K562 (cell line): Measurements from ENCODE around the gene RSPH9. TPM values are rescaled to one million over a fixed set of nuclear protein-coding genes. Genes with fewer than 3 reads are reported as not detected.

Experiments
- DACH1 ChIP-seq: fragments of 450-650 bp; IDR thresholded peaks from 2 replicates; pipeline ENCODE4 v1.6.1; 2018; ENCODE audit not compliant: partially characterized antibody
- DNMT1 ChIP-seq: fragments of 450-650 bp; IDR thresholded peaks from 2 replicates; pipeline ENCODE4 v1.6.1; 2016; ENCODE audit warnings: antibody characterized with exemption, mild to moderate bottlenecking
- KDM2B ChIP-seq: fragments of 250-450 bp; sonication (Bioruptor Pico); IDR thresholded peaks from 2 replicates; pipeline ENCODE4 v1.8.0; 2021; ENCODE audit warnings: mild to moderate bottlenecking, moderate library complexity
- MCM3 ChIP-seq: fragments of 450-650 bp; IDR thresholded peaks from 2 replicates; pipeline ENCODE4 v1.6.1; 2016
- RFX5 ChIP-seq: IDR thresholded peaks from 2 replicates; pipeline ENCODE4 v1.6.1; 2011; ENCODE audit warnings: low read depth, mild to moderate bottlenecking, improper control_type of control experiment, low read length
- SMARCA5 ChIP-seq: fragments of 450-650 bp; IDR thresholded peaks from 2 replicates; pipeline ENCODE4 v1.6.1; 2016
- polyA plus RNA-seq, 8 experiments: library from polyadenylated mRNA; depleted of rRNA in 4 of 8; stranded (reverse) in 5 of 8; unstranded in 3 of 8; fragments of >200 nt; fragmentation: Nextera tagmentation in 2 of 8; fragmentation: Illumina TruSeq in 1 of 8; extraction: Ambion mirVana in 2 of 8; extraction: Trizol in 1 of 8; gene quantifications; 2 replicates each; pipeline versions ENCODE4 v1.2.1 to v1.2.3, GENCODE V29; 2011 to 2014; ENCODE audit warnings: inconsistent platforms in 1 of 8, missing spikeins in 1 of 8
- total RNA-seq, 7 experiments: library from RNA; depleted of rRNA in 6 of 7; stranded (reverse); fragments of >200 nt in 6 of 7; fragmentation: Illumina TruSeq in 2 of 7; extraction: Trizol in 2 of 7; gene quantifications; 2 replicates each; pipeline versions ENCODE4 v1.2.1 to v1.2.3, GENCODE V29; 2011 to 2021; ENCODE audit warnings: low replicate concordance in 1 of 7
- TF ChIP-seq, protein P1 (sequence below): fragments of 250-450 bp; sonication (Bioruptor Pico); IDR thresholded peaks from 2 replicates; pipeline ENCODE4 v1.4.0; 2020; ENCODE audit warnings: borderline replicate concordance
- TF ChIP-seq, protein P2 (sequence below): fragments of 450-650 bp; IDR thresholded peaks from 2 replicates; pipeline ENCODE4 v1.6.1; 2018; ENCODE audit warnings: mild to moderate bottlenecking, low read depth; ENCODE audit not compliant: partially characterized antibody
- TF ChIP-seq, protein P3 (sequence below): fragments of 150-350 bp; IDR thresholded peaks from 2 replicates; pipeline ENCODE4 v1.6.1; 2014; ENCODE audit warnings: low read depth, mild to moderate bottlenecking, low read length, borderline replicate concordance
- TF ChIP-seq, protein P4 (sequence below): fragments of 450-650 bp; IDR thresholded peaks from 2 replicates; pipeline ENCODE4 v1.6.1; 2016; ENCODE audit warnings: missing biosample characterization, missing genetic modification characterization

The RSPH9 gene
- total and polyA plus RNA-seq, 9 of the 15 experiments (the other 6 are each of a cell fraction or from before 2014, with no cell fraction given): 0.05 to 0.60 (median 0.39) TPM; not detected in 6

DNA sequence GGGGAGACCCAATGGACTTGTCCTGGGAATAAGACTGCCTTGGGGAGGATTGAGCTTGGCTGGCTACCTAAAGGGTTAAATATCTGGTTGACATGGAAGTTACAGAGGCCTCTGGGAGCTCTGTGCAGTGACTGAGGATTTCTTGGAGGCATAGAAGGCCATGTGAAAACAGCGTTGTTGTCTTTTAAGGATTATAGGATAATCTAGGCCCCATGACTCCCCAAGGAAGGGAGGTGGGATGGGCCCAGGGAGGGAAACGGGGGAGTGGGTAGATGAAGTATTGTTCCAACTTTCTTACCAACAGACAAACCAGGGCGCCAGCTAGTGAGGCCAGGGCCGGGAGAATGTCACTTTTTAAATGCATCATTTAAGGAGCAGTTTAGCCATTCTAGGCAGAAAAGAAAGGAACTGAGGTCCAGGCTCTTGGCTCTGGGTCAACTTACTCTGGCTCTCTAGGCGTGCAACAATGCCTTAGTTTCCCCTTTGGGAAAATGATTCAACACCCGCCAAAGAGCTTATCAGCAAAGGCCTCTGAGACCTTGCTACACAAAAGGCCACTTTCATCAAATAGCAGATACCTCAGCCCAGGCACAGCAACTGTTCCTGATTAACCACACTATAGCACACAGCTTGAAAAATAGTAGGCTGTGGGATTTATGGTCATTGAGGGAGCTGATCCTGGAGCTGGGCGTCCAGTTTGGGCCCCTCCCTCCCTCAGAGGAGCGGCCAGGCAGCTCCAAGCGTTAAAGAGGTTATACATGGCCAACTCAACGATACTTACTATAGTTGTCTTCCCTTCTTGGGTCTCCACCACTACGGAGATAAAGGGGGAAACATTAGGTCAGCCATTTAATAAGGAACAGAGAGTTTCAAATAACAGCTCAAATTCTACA, 35.7 kb downstream of the RSPH9 start (continued):
- TF ChIP-seq, protein P1, sequence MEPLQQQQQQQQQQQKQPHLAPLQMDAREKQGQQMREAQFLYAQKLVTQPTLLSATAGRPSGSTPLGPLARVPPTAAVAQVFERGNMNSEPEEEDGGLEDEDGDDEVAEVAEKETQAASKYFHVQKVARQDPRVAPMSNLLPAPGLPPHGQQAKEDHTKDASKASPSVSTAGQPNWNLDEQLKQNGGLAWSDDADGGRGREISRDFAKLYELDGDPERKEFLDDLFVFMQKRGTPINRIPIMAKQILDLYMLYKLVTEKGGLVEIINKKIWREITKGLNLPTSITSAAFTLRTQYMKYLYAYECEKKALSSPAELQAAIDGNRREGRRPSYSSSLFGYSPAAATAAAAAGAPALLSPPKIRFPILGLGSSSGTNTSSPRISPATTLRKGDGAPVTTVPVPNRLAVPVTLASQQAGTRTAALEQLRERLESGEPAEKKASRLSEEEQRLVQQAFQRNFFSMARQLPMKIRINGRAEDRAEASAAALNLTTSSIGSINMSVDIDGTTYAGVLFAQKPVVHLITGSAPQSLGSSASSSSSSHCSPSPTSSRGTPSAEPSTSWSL: no peak
- TF ChIP-seq DNMT1 (no peak), KDM2B (CRISPR knock-in tag) (no peak), SMARCA5 (no peak), RFX5 (no peak), DACH1 (no peak), MCM3 (no peak)
- TF ChIP-seq, protein P2, sequence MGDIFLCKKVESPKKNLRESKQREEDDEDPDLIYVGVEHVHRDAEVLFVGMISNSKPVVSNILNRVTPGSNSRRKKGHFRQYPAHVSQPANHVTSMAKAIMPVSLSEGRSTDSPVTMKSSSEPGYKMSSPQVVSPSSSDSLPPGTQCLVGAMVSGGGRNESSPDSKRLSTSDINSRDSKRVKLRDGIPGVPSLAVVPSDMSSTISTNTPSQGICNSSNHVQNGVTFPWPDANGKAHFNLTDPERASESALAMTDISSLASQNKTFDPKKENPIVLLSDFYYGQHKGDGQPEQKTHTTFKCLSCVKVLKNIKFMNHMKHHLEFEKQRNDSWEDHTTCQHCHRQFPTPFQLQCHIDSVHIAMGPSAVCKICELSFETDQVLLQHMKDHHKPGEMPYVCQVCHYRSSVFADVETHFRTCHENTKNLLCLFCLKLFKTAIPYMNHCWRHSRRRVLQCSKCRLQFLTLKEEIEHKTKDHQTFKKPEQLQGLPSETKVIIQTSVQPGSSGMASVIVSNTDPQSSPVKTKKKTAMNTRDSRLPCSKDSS: no peak
- TF ChIP-seq, protein P3, sequence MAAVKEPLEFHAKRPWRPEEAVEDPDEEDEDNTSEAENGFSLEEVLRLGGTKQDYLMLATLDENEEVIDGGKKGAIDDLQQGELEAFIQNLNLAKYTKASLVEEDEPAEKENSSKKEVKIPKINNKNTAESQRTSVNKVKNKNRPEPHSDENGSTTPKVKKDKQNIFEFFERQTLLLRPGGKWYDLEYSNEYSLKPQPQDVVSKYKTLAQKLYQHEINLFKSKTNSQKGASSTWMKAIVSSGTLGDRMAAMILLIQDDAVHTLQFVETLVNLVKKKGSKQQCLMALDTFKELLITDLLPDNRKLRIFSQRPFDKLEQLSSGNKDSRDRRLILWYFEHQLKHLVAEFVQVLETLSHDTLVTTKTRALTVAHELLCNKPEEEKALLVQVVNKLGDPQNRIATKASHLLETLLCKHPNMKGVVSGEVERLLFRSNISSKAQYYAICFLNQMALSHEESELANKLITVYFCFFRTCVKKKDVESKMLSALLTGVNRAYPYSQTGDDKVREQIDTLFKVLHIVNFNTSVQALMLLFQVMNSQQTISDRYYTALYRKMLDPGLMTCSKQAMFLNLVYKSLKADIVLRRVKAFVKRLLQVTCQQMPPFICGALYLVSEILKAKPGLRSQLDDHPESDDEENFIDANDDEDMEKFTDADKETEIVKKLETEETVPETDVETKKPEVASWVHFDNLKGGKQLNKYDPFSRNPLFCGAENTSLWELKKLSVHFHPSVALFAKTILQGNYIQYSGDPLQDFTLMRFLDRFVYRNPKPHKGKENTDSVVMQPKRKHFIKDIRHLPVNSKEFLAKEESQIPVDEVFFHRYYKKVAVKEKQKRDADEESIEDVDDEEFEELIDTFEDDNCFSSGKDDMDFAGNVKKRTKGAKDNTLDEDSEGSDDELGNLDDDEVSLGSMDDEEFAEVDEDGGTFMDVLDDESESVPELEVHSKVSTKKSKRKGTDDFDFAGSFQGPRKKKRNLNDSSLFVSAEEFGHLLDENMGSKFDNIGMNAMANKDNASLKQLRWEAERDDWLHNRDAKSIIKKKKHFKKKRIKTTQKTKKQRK: no peak
- TF ChIP-seq, protein P4, sequence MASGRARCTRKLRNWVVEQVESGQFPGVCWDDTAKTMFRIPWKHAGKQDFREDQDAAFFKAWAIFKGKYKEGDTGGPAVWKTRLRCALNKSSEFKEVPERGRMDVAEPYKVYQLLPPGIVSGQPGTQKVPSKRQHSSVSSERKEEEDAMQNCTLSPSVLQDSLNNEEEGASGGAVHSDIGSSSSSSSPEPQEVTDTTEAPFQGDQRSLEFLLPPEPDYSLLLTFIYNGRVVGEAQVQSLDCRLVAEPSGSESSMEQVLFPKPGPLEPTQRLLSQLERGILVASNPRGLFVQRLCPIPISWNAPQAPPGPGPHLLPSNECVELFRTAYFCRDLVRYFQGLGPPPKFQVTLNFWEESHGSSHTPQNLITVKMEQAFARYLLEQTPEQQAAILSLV (tag): no peak
